ENCODE data around the gene ACTN1. TPM values are rescaled to one million over a fixed set of nuclear protein-coding genes. Genes with fewer than 3 reads are reported as not detected.

Gene ACTN1
- total and polyA plus RNA-seq, 2 of the 8 experiments (the other 6 are each of a cell fraction or from before 2014, with no cell fraction given) = 236 to 262 TPM

DNA sequence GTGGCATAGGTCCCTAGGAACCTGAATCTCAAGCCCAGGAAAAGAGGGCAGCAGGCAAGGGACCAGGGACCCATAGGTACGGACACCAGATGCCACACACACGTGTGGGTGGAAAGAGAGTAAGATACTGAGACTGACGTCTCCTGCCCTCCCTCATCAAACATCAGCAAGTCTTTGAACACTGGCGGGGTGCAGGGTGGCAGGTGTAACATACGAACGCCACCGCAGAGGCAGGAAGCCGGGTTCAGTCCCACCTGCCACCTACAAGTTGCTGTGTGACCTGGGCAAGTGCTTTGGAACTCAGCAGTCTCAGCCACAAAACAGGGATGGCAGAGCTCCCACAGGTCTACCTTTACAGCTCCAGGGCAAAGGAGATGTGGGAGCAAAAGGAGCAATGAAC is 11.1 kb downstream of the ACTN1 start (continued):
- TF ChIP-seq FOSL1 (IDR thresholded peaks at IDR 0.05; ENCODE audit: insufficient read depth, low read depth, low read length) = no peak
- TF ChIP-seq GTF2F1 (IDR thresholded peaks at IDR 0.05; ENCODE audit: borderline replicate concordance, low read depth, low read length) = no peak
- TF ChIP-seq CHD1 (IDR thresholded peaks at IDR 0.05; ENCODE audit: low read depth, low read length) = no peak
- TF ChIP-seq POLR2A (IDR thresholded peaks at IDR 0.05; ENCODE audit: control extremely low read depth in 1 of 2, low read depth in 2 of 2, low read length in 2 of 2) = no peak
- no peak for TF ChIP-seq SIN3A (conservative IDR thresholded peaks at IDR 0.05 in 1 of 2, IDR thresholded peaks at IDR 0.05 in 1 of 2; ENCODE audit: low read depth in 1 of 2, low read length in 2 of 2)
- no peak for TF ChIP-seq SIRT6 (IDR thresholded peaks at IDR 0.05; ENCODE audit: low read length)

Data from H1 (cell line).